ENCODE data around the gene LY6G6D.

DNA sequence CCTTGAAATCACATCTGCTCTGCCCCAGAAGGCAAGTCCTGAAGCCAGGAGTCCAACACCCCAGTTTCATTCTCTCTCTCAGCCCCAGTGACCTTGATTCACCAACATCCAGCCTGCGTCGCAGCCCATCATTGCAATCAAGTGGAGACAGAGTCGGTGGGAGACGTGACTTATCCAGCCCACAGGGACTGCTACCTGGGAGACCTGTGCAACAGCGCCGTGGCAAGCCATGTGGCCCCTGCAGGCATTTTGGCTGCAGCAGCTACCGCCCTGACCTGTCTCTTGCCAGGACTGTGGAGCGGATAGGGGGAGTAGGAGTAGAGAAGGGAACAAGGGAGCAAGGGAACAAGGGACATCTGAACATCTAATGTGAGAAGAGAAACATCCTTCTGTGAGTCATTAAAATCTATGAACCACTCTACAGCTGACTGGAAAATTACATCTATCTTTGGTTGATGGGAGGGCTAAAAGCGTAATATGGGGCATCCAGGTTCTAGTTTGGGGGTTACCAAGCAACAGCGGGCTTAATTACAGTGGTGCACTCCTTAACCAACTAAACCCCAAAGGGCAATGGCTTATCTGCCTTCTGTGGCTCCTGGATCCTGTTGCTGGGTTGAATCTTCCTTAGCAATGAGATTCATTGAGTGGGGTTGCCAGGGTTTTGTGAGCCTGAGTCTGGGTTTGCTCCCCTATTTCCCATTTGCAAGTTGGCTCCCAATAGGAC lies 2.5 kb downstream of the LY6G6D start:
- TF ChIP-seq FOXM1 (CRISPR knock-in tag; IDR thresholded peaks at IDR 0.05), result no peak
- no peak for TF ChIP-seq PPARG (CRISPR knock-in tag; conservative IDR thresholded peaks at IDR 0.05)
- TF ChIP-seq, protein P1, sequence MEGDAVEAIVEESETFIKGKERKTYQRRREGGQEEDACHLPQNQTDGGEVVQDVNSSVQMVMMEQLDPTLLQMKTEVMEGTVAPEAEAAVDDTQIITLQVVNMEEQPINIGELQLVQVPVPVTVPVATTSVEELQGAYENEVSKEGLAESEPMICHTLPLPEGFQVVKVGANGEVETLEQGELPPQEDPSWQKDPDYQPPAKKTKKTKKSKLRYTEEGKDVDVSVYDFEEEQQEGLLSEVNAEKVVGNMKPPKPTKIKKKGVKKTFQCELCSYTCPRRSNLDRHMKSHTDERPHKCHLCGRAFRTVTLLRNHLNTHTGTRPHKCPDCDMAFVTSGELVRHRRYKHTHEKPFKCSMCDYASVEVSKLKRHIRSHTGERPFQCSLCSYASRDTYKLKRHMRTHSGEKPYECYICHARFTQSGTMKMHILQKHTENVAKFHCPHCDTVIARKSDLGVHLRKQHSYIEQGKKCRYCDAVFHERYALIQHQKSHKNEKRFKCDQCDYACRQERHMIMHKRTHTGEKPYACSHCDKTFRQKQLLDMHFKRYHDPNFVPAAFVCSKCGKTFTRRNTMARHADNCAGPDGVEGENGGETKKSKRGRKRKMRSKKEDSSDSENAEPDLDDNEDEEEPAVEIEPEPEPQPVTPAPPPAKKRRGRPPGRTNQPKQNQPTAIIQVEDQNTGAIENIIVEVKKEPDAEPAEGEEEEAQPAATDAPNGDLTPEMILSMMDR (CRISPR knock-in tag; IDR thresholded peaks at IDR 0.05), result peak; percentile 83

Data from HepG2 (cell line).